Stimulated activated CD8-positive, alpha-beta memory T cell treated with anti-CD3 and anti-CD28 coated beads, Interleukin-2, amount 100 ng/mL, for 1 hour (primary cell): ENCODE data around the gene DENND1A.

ENCODE experiments used
- DNase-seq, 2 donors: peaks; one replicate each; pipeline ENCODE4 v3.0.0-alpha.2; 2020; ENCODE audit warnings: low read depth in 2 of 2

Gene DENND1A

GRCh38 chr9:123358181-123358905 is 571.6 kb downstream of the DENND1A start:
- DNase-seq = no peak

- DNase-seq = no peak
Observed at GRCh38 chr9:123357743-123358059, 572.2 kb downstream of the DENND1A start.

DNA sequence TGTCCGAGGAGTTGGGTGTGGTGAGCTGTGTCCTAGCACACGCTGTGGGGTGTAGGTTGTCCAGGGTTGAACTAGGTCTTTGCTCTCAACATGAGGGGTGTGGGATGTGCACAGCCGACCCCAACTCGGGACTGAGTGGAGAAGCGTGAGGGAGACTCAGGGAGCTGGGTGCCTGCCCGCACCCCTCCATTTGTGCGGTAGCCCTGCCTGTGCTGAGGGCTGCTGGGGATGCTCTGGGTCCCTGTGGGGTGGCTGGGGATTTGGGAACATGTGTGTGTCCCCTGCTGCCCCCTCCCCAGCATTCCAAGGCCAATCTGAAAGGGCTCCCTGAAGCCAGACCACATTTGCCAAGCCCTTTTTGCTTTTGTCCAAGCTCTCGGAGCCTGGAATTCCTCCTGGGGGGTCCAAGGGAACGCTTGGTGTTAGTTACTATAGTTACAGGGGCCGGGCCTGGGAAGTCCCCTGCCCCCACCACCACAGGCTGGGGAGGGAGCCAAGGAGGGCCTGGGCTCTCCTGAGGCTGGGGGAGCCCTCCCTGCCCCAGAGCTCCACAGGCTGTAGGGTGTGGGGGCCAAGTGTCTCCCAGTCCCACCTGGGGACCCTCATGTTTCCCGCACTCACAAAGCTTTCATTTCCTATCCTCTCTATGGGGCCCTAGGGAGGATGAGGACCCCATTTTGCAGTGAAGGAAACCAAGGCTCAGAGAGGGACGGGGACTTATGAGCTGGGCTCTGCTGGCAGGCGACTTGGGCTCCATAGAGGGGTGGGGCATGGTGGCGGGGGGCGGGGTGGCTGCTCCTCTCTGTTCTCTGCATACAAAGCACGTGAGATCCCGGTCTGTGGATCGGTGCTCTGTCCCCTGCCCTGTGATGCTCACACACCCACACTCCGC is 572.8 kb downstream of the DENND1A start:
- no peak for DNase-seq

DNA sequence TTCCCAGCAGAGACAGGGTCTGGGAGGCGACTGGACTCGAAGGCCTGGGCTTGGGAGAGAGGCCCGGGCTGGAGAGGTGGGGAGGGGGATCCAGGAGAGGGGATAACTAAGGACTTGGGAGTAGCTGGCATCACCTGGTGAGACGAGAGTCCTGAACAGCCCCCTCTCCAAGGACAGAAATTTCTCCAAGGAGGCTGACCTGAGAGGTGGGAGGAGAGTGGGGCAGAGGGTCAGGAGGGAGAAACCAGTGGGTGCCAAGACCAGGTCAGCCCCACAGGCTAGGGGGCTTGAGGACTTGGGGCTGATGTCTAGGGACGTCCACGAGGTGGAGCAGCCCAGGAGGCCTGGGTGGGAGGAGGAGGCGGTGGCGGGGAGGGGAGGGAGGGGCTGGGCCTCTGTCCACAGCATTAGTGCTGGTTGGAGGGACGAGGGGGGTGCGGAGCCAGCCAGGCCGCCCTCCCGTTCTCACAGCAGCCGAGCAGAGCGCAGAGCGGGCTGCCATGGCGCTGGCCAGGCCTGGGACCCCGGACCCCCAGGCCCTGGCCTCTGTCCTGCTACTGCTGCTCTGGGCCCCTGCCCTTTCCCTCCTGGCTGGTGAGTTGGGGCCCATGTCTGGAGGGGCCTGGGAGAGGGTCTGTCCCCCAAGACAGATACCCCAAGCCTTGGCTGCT is 574.0 kb downstream of the DENND1A start, which contains the start of gene CRB2:
CRB2 (plus strand) TSS at position 437 of the 671 bp plus-strand sequence; CDS start at position 501, 64 bp downstream.
- no peak for DNase-seq

DNA sequence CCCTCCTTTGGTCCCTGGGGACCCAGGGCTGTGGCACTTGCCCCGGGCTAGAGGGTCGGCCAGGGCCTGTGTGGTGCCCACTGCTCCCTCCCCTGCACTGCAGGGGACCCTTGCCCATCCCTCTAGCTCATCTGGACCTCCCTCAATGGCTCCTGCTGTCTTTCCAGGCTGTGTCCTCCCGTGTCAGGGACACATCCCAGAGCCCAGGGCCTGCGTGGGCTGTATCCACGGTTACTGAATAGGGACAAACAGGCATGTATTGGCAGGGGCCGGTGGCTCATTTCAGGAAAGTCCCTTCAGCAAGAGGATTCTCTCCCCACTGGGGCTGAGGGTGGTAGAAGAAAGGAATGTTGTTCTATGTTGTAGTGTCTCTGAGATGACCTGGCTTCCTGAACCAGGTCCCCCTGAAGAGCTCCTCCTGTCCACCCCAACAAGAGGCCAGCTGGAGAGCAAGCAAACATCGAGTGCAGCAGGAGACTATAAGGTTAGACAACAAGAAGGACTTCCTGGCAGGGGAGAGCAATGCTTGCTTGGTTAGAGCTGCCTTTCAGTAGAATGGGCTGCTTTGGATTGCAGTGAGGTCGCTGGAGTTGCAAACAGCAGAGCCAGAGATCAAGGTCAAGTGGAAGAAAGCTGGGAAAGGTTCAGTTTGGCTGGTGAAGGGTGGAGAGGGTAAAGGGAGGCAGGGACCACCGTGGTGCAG is 575.0 kb downstream of the DENND1A start:
- DNase-seq = no peak

DNA sequence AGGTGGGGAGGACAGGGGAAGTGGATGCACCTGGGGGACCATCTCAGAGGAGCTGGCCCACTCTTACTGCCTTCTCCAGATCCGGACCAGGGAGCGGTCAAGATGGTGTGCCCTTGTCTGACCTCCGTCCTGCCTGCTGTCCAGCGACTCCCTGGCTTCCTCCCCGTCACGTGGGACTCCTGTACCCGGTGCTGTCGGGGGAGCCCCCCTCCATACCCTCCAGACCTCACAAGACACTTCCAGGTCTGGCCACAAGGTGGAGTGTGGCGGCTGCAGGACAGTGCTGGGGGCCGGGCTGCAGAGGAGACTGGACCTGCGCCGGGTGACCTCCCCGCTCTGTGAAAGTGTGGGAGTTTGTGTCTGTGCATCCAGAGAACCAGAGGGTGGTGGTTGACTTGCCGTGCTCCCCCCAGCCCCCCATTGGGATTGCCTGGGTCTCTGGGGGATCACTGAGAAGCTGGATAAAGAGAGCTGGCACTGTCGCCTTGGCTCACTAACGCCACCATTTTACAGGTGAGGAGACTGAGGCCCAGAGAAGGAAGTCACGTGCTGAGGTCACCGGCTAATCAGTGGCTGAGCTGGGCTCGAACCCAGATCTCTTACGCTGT is 575.8 kb downstream of the DENND1A start:
- DNase-seq = no peak

- DNase-seq = no peak
Observed at GRCh38 chr9:123353041-123353440, 576.9 kb downstream of the DENND1A start.

DNA sequence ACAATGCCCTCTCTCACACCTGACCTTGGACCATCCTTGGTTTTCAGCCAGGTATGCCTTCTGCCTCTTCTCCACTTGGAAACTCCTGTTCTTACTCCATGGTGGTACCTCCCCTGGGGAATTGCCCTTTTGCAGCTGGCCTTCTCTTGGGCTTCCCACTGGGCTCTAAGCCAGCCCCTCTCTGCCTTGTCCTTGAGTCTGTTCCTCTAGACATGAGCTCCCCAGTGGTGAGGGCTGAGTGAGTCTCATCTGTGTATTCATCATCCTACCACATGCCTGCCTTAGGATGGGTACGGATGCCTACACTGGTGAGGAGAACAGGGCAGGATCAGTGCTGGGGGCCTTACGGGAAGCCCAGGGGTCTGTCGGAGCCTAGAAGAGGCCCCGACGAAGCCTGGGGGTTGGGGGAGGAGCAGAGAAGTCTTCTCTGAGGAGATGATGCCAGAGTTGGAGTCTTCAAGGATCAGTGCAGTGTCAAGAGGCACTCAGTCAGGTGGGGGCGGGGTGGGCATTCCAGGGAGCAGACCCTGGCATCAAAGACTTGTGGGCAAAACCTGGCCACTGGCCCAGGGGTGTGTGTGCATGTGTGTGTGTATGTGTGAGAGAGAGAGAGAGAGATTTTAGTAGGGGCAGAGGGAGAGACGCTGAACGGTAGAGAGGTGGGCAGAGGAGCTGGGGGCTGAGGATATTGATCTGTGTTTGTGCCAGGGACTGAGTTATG is 579.2 kb downstream of the DENND1A start:
- no peak for DNase-seq

- peak in 1 of 2 donors; percentile 30 for DNase-seq
Observed at GRCh38 chr9:123349691-123350480, 580.0 kb downstream of the DENND1A start.

GRCh38 chr9:123349033-123349432 is 580.9 kb downstream of the DENND1A start:
- DNase-seq = no peak

- no peak for DNase-seq
Observed at GRCh38 chr9:123348317-123348992, 581.5 kb downstream of the DENND1A start.

DNA sequence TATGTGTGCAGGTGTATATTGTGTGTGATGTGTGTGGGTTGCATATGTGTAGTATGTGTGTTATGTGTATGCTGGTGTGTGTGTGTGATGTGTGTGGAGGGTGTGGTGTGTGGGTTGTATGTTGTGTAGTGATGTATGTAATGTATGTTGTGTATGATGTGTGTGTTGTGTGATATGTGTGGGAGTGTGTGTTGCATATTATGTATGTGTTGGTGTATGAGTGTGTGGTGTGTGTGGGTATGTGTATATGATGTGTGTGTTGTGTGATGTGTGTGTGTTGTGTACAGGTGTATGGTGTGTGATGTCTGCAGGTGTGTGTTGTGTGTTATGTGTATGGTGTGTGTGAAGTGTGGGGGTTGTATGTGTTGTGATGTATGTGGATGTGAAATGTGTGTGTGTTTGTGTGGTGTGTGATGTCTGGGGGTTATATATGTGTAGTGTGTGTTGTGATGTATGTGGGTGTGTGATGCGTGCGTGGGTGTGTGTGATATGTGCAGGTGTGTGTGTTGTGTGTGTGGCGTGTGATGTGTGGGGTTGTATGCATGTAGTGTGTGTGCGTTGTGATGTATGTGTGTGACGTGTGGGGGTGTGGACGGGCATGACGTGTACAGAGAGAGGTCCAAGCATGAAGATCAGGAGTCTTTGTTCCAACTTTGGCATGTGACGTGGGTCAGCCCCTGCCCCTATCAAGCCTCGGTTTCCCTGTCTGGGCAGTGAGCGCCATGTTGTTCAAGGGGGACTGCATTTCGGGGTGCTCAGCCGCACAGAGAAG is 582.5 kb downstream of the DENND1A start:
- no peak for DNase-seq

GRCh38 chr9:123346826-123347225 is 583.1 kb downstream of the DENND1A start:
- no peak for DNase-seq

- no peak for DNase-seq
Observed at GRCh38 chr9:123346026-123346425, 583.9 kb downstream of the DENND1A start.

DNA sequence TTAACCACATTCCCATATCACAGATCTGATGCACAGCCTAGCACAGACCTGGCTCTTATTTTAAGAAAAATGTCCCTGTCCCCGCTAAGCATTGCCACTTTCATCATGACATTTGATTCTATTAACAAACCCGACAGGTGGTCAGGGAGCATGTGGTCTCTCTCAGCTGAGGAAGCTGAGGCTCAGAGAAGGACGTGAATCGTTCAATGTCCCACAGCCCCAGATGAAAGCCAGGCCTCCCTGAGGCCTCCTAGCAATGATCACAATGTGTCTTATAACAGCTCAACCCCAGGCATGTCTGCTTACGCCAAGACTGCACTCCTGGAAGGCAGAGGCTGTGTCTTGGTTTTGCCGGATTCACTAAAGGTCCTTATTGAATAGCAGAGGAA is 584.4 kb downstream of the DENND1A start:
- DNase-seq = no peak

- no peak for DNase-seq
Observed at GRCh38 chr9:123344192-123344949, 585.6 kb downstream of the DENND1A start.

GRCh38 chr9:123343443-123344191 is 586.3 kb downstream of the DENND1A start:
- no peak for DNase-seq
